Cerebellar cortex (tissue), 1 donor: ENCODE results near the gene BTBD9.
A peak's percentile ranks its signal among the peaks of the same experiment; 100 is the strongest.

Experiments
- DNase-seq: peaks from one replicate; pipeline ENCODE4 v3.0.0-alpha.2; 2015; ENCODE audit warnings: low spot score

The BTBD9 gene

DNA sequence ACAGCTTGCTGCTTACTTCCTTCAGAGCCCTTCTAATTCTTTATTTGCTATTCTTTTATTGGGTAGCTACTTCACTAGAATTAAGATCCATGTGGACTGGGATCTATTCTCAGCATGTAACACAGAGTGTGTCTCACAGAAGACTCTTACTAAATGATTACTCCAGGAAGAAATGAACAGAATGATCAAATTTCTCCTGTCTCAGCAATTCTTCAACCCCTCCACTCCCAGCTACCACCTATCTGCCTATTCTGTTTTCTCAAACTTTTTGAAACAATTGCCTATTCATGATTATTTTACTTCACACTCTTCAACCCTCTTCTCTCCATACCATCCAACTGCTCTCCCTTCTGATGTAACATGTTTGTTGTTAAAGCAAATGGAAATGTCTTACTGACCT is 132.6 kb downstream of the BTBD9 start:
- no peak for DNase-seq

DNA sequence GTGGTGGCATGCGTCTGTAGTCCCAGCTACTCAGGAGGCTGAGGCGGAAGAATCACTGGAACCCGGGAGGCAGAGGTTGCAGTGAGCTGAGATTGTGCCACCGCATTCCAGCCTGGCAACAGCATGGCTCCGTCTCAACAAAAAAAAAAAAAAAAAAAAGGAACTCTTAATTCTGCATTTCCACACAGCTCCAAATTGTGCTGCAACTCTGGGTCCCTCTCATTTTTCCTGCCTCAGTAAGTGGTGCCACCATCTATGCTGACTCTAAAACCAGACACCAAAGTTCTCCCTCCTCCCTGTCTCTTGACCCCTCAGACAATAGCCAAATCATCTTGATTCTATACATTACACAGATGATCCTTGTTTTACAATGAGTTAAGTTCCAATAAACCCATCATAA is 133.9 kb downstream of the BTBD9 start:
- DNase-seq: no peak

DNA sequence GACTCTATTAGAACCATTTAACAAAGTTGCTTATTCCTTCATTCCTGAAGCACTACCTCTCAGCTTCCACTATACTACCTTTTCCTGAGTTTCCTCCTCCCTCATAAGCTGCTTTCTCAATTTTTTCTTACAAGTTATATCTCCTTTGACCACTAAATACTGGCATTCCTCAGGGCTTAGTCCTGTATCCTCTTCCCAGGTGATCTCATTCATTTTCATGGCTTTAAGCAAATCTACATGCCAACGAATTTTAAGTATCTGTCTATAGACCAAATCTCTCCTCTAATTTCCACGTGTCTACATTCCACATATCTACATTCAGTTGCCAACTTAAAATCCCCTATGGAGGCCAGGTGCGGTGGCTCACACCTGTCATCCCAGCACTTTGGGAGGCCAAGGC is 134.7 kb downstream of the BTBD9 start:
- no peak for DNase-seq

DNA sequence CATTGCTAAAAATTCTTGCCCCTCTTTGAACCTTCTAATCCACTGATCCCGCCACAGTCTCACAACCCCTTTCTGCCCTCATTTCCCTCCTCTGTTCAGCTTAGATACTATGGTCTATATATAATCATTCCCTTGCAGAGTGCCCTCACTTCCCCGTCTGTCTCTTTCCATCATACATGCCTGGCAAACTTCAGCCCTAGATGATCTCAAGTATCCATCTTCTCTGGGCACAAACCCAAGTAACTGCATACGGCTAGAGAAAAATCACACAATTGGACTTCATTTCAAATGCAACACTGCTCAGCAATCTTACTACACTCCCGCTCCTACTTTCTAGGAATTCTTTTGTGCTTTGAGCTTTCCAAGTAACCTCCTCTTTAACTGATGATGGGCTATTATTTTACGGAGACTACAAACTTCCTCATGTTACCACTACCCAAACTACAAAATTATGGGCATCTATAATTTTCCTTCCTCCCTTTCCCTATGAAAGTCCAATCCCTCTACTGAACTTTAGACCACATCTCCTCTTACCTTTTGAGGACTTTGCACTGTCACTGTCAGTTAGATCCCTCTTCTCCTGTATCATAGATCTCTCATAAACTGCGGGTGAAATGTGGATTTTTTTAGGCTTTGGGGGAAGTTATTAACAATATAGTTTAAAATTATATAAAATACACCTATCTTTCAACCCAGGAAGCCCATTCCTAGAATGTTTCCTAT is 135.6 kb downstream of the BTBD9 start:
- DNase-seq: no peak

DNA sequence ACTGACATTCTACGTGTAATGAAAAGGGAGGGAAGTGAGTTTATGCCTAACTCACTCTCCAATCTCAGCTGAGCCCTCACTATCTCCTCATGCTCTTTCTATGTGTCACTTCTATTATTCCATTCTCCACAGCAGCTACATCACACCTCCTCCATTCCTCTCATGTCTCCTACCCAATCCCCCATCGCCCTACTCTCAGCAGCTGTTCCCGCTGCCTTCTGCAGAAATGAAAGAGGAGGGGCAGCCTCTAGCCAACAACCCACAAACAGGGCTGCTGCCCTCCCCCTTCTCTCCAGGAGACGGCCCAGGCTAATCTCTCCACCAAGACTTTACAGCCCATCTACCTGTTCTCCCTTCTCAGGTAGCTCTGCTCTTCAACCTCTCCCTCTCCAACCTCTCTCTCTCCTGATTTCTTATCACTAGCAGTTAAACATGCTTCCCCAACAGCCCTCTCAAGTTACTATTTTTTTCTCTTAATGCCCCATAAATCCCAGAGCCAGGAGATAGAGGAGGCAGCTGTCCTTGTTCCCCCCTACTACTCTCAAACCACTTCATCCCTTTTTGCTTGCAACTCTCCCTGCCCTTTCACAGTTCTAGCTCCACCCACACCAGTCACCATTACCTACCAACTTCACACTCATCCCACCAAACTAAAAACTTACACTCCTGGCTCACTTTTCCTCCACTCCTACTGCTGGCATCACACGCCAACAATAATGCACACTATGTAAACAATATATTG is 136.5 kb downstream of the BTBD9 start:
- no peak for DNase-seq

DNA sequence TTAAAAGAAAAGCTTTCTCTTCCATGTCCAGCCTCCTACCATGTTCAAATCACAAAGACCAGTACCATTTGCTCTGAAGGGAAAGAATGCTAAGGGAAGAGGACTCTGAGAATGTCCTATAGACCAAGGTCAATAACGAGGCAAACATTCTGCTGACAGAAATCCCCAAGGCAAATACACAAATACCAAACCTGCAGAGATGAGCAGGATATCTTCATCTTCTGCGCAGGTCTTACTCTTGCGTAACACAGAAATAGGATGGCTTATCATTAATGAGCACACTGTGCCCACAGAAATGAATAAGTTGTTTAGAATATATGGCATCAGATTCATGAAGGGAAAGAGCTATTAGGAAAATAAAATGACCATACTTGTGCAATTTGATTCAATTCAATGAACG is 137.3 kb downstream of the BTBD9 start:
- no peak for DNase-seq

DNA sequence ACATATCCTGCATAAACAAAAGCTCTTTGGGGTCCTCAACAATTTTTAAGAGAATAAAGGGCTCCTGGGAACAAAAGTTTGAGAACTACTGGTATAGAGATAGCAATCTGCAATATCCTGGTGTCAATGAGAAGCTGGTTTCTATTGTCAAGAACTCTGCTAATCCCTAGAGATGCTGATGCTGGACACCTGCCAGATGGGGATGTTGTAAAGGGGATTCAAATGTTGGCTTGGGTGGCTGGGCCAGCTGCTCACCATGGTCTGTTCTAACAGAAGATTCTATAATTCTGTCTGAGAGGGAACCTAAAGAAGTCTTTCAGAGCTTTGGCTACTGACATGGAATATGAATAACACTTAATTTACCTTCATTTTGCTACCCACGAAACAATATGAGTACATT is 137.8 kb downstream of the BTBD9 start:
- no peak for DNase-seq

DNA sequence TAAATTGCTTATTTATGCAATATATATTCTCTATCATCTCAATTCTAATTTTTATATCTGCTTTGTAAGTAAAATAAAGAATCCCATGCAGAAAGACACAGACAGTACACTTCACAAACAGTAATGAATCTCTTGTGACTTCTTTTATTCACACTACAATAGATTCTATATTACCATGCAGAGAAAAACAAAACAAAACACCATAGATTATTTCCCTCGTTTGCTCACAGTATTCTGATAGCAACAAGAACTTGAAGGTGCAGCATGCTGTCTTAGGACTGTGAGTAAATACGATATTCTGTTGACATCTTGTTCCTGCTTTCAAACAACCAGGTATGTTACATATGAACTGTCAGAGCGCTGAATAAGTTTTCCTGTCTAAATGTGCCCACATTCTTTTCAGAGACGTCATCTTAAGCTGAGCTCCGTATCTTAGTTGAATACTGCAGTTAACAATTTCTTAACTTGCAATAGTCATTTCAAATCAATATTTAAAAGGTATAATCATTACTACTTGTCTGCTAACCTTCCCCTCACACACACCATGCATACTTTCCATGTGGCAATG is 140.1 kb downstream of the BTBD9 start:
- no peak for DNase-seq

DNA sequence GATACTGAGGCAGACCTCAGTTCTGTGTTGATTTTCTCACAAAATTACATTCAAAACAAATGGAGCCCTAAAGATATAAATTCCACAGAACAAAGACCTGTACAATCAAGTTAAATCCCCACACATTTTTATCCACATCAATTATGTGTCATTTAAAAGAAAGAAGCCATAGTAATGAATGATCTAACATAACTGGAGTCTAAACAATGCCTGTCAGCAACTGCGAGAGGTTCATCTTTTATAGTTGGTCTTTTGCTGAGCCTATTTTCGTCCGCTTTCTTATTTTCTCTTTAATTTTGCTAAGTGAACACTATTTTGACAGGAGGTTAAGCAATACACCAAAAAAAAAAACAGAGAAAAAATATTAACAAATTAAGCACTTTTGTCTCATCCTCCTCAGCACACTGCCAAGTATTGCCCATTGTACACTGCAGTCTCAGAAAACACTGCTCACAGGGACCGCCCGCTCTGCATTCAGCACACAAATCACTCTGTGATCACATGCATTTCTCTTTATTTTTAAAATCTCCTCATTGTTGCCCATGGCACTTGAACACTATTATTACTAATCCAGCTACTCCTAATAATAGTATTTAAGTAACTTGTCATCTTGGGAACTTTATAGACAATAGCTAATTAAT is 140.8 kb downstream of the BTBD9 start:
- no peak for DNase-seq

DNA sequence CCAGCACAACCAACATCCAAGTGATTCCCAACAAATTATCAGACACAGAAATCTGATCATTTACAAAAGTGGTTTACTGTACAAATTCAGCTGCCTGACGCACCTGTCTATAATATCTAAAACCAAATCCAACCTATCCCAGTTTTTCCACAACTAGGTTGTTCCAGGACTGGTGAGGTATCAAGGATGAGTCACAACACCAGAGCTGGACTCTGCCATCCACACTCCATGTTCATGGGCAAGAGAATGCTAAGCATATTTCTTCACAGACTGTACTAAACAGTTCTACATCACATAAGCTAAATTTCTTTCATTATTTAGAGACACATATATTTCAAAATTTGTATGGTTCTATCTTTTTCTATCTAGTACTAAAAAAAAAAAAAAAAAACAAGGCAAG is 141.6 kb downstream of the BTBD9 start:
- no peak for DNase-seq

DNA sequence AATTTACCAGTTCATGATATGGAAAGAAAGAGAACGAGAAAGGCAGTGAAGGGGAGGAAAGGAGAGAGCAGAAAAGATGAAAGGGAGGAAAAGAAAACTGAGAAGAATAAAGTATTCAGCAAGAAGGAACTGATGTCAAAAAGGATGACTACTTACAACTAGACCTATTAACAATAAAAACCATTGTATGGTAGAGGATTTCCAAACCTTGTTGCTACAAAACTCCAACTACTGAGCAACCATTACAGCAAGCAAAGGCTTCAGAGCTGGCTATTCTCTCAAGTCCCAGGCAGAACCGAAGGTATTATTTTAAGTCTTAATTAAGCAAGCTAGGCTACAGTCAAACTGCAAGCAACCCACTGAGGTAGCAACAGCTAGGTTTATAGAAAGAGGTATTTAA is 142.2 kb downstream of the BTBD9 start:
- no peak for DNase-seq

DNA sequence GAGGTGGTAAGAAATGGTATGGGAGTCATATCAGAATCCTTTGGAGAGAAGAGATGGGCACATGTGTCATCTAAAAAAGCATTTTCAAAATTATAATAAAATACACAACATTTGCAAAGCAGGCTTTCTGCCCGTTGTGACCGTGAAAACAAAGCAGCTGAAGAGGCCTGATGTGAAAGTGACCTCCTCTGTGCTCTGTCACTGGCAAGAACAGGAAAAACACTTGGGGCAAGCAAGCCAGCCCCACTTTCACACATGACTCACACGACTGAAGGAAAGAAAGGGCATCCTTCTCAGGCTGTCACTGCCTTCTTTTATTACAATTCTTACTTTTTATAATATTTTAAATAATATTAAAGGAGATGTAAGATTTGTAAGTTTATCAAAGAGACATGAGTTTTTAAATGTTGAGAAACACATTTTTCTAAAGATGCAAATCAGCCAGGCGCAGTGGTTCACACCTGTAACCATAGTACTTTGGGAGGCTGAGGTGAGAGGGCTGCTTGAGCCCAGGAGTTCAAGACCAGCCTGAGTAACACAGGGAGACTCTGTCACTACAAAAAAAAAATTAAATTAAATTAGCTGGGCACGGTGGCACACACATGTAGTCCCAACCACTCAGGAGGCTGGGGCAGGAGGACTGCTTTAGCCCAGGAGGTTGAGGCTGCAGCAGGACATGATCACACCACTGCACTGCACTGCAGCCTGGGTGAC is 143.7 kb downstream of the BTBD9 start:
- DNase-seq: no peak

DNA sequence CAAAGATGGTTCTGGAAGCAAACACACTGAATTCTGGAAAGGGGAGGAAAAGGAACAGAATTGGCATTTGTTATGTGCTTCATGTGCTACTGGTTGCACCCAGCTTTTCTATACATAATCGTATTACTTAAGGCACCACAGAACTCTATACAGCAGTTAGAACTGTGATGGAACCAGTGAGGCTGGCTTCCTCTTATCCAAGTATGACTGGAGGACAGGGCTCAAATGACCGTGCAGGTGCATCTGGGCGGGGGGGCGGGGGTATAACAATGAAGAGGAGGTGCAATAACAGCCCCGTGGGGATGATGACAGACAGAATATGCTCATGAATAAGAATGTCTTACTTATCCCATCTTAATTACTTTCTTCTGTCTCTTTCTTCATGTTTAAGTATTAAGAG is 144.2 kb downstream of the BTBD9 start:
- DNase-seq: no peak

DNA sequence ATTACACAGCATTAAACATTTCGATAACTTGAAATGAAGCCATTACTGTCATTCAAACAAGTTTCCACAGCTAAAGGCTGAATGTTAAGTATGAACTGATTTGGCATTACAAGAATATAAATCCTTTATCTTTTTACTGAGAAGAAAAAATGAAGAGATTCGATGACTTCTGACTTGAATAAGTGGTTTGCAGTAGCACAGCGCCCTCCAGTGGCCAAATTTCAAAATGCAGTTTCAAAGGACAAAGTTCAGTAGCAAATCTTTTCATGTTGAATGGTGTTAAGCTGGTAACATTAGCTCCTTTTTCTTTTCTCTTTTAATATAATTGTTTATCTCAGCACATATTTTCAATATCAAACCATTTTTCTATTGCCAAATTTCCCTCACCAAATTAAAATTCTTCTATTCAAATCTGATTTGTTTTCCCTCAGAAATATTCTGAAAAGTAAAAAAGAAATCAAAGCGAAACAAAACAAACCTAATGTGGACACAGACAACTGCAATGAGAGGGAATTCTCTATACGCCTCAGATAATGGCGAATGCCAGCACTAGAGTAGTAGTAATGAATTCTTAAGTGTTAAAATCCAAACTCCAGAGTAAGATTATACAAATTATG is 145.7 kb downstream of the BTBD9 start:
- peak; percentile 89 for DNase-seq

DNA sequence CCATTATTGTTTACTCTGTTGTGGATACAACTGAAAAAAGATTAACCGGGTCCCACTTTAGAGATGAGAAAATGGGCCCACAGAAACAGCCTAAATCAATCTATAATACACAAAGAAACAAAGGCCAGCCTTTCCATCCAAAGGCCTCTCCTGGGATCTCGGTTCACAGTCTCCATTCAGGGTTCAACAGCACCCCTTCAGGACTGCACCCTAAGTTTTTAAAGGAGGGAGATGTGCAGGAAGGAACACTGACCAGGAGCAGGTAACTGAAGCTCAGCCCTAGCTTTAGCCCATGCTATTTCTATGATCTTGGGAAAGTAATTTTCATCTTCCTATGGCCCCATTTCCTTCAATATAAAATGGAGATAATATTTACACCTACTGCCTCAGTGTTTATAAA is 147.7 kb downstream of the BTBD9 start:
- DNase-seq: no peak

DNA sequence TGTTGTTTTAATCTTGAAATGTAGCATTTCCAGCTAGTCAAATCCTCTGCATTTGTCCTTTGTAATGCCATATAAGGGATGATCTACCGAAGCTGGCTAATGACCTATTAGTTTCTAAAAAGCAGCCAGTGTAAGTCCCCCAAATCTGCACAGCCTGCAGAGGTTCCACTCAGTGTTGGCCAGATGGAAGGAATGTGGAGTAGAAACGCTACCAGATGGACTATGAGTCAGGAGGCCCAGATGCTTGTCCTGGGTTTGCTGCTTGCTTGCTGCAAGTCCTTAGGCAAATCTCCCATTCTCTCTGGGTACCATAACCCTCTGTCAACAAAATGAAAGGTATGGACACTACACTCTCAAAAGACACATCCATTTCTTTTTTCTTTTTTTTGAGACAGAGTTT is 149.8 kb downstream of the BTBD9 start:
- peak; percentile 14 for DNase-seq

DNA sequence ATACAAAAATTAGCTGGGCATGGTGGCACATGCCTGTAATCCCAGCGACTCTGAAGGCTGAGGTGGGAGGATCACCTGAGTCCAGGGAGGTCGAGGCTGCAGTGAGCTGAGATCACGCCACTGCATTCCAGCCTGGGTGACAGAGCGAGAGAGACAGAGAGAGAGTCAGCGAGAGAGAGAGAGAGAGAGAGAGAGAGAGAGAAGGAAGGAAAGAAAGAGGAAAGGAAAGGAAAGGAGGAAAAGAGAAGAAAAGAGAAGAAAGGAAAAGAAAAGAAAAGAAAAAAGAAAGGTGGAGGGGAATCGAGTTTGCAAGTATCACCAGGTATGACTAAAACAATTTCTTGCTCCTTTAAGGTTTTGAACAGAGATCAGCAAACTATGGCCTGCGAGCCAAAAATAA is 152.3 kb downstream of the BTBD9 start:
- no peak for DNase-seq

DNA sequence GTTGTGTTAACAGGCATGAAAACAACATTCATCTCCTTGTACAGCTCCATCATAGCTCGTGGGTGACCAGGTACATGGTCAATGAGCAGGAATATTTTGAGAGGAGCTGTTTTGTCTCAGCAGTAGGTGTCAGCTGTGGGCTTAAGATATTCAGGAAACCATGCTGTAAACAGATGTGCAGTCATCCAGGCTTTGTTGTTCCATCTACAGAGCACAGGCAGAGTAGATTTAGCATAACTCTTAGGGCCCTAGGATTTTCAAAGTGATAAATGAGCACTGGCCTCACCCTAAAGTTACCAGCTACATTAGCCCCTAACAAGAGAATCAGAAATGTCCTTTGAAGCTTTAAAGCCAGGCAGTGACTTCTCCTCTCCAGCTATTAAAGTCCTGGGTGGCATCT is 154.2 kb downstream of the BTBD9 start:
- no peak for DNase-seq

DNA sequence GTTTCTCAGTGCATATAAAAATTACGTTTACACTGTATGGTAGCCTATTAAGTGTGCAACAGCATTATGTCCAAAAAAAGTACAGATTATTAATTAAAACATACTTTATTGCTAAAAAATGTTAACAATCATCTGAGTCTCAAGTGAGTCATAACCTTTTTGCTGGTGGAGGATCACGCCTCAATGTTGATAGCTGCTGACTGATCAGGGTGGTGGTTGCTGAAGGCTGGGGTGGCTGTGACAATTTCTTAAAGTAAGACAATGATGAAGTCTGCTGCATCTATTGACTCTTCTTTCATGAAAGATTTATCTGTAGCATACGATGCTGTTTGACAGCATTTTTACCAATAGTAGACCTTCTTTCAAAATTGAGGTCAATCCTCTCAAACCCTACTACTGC is 155.1 kb downstream of the BTBD9 start:
- no peak for DNase-seq

DNA sequence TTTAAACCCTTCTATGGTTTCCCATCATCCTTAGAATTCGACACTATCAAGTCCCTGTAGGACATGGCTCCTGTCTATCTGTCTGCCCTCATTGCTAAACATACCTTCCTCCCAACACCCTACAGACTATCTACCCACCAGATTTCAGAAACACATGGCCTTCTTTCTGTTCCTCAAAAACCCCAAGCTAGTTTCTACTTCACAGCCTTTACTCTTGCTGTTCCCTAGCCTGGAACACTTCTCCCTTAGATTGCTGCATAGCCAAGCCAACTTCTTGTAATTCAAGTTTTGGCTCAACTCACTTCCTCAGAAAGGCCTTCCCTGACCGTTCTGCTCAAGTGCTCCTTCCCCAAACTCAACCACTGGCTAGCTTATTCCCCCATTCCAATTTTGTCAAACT is 156.2 kb downstream of the BTBD9 start:
- DNase-seq: no peak

DNA sequence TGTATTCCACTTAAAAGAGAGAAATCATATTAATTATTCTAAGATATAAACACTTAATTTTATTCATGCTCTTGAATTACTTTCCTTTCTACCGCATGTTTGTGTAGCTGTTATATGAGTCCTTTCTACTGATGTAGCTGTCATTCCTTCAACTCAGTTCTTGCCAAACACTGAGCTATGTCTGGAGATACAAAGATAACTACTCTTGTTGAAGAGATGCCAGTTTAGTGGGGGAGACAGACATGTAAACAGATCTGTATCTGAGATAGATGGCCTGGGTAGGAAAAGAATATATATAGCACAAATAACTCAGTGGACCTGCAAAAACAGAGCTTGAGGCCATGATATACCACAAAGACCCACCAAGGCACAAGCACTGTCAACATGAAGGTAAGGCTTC is 157.3 kb downstream of the BTBD9 start:
- DNase-seq: no peak

DNA sequence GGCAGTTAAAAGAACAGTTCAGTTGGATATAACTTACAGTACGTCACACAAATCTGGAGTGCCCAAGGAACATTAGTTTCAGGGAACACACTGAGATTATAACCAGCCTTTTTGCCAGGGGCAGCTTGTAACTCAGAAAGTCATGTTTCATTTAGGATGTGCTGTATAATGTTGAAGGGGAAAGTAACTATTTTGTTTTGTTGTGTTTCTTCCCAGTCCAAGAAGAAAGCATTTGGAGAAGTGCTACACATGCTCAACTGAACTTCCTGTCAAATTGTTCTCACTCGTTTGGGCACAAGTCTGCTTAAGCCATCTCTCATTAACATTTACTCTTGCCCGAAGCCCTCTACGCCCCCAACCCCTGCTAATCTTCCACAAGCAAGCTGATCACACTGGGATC is 157.9 kb downstream of the BTBD9 start:
- no peak for DNase-seq
